H1 (cell line): ENCODE results near the gene SLC6A3. TPM values are rescaled to one million over a fixed set of nuclear protein-coding genes. Genes with fewer than 3 reads are reported as not detected.

ENCODE experiments used
- ASH2L ChIP-seq: fragments of 200-600, 300-600 bp; sonication (generic); IDR thresholded peaks from one replicate; pipeline ENCODE4 v1.7.1; 2017; ENCODE audit warnings: low read length
- polyA plus RNA-seq, 7 experiments: library from polyadenylated mRNA; depleted of rRNA in 3 of 7; stranded (reverse) in 5 of 7; unstranded in 2 of 7; fragments of >200 nt in 5 of 7; fragments of 200-250 nt in 2 of 7; gene quantifications; 1 replicate in 5 of 7; 2 replicates in 1 of 7; 4 replicates in 1 of 7; pipeline versions ENCODE4 v1.2.1 to v1.2.3, GENCODE V29; 2011 to 2013; ENCODE audit warnings: missing spikeins in 2 of 7, mixed read lengths in 2 of 7
- total RNA-seq: library from RNA; stranded (reverse); fragmentation: NEBNext Ultra II Directional; extraction: Animal tissue kit (Norgen Biotek cat#: 25700); gene quantifications from 2 replicates; pipeline ENCODE4 v1.2.1, GENCODE V29; 2021

SLC6A3 gene
- total and polyA plus RNA-seq, 2 of the 8 experiments (the other 6 are each of a cell fraction or from before 2014, with no cell fraction given) = 0.48 to 0.91 TPM

GRCh38 chr5:1370006-1370405, 75.2 kb downstream of the SLC6A3 start (continued):
- no peak for TF ChIP-seq ASH2L
- TF ChIP-seq, all 59 proteins: peak for 0
